ENCODE measurements around the gene CSNK2A2.

CSNK2A2 gene

DNA sequence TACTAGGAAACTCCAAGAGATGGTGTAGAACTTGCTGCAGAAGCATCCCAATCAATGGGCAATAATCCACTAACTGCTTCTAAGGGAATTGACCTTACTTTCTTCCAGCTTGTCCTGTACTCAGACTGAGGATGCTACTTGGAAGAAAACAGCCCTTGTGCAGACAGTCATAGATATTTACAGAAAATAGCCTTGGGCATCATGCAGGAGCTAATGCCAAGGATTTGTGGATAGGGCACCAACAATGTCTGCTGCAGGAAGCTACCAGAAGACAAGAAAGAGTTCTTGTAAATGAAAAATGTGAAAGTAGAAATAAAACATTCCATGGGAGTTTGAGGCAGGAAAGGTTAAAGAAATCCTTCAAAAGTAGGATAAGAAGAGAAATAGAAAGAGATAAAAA, 21.5 kb upstream of the CSNK2A2 start:
- Histone ChIP-seq H3K27ac (ENCODE audit: low read depth, low read length) (no peak overlapping the region), H3K36me3 (ENCODE audit: insufficient read depth, low read length) (no peaks in the 10 kb centered on the region), H3K27me3 (ENCODE audit: insufficient read depth, low read length) (peaks cover 58% of the 10 kb centered on the region), H3K79me2 (ENCODE audit: control insufficient read depth, insufficient read depth, low read length, unreplicated experiment) (no peaks in the 10 kb centered on the region), H2AFZ (ENCODE audit: low read length, unreplicated experiment) (no peak overlapping the region), H3K4me1 (ENCODE audit: control insufficient read depth, insufficient read depth, low read length, unreplicated experiment) (no peaks in the 10 kb centered on the region), H3K4me3 (ENCODE audit: low read depth, low read length) (no peak overlapping the region)

GRCh38 chr16:58218786-58219185, 20.9 kb upstream of the CSNK2A2 start:
- Histone ChIP-seq H2AFZ (ENCODE audit: low read length, unreplicated experiment) (no peak overlapping the region), H3K36me3 (ENCODE audit: insufficient read depth, low read length) (no peaks in the 10 kb centered on the region), H3K27me3 (ENCODE audit: insufficient read depth, low read length) (peaks cover 54% of the 10 kb centered on the region), H3K27ac (ENCODE audit: low read depth, low read length) (no peak overlapping the region), H3K79me2 (ENCODE audit: control insufficient read depth, insufficient read depth, low read length, unreplicated experiment) (no peaks in the 10 kb centered on the region), H3K4me3 (ENCODE audit: low read depth, low read length) (no peak overlapping the region), H3K4me1 (ENCODE audit: control insufficient read depth, insufficient read depth, low read length, unreplicated experiment) (no peaks in the 10 kb centered on the region)

DNA sequence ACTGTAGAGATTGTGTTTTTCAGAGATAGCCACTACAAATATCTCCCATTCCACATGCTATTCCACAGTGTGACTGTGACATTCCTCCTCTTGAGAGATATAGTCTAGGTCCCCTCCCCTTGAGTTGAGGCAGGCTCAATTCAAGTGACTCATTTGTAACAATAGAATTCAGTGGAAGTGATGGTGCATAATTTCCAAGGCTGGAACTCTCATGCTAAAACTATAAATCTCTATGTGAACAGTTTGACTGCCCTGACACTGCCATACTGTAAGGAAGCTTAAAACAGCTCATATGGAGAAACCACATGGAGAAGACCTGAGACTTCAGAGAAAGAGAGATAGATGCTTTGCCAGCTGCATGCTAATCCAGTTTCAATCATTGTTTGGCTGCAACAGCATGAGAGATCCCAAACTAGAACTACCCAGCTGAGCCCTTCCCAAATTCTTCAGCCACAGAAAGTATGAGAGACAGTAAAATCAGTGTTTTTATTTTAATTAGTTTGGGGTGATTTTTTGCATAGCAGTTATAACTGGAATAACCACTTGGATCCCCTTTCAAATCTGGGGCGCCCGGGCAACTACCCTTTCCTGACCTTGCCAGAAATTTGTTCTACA, 19.5 kb upstream of the CSNK2A2 start:
- no peaks in the 10 kb centered on the region for H3K36me3 ChIP-seq (ENCODE audit: insufficient read depth, low read length)
- H3K4me3 ChIP-seq (ENCODE audit: low read depth, low read length), result no peak overlapping the region
- H3K4me1 ChIP-seq (ENCODE audit: control insufficient read depth, insufficient read depth, low read length, unreplicated experiment), result no peaks in the 10 kb centered on the region
- no peaks in the 10 kb centered on the region for H3K79me2 ChIP-seq (ENCODE audit: control insufficient read depth, insufficient read depth, low read length, unreplicated experiment)
- H2AFZ ChIP-seq (ENCODE audit: low read length, unreplicated experiment), result no peak overlapping the region
- no peak overlapping the region for H3K27ac ChIP-seq (ENCODE audit: low read depth, low read length)
- H3K27me3 ChIP-seq (ENCODE audit: insufficient read depth, low read length), result peaks cover 57% of the 10 kb centered on the region

DNA sequence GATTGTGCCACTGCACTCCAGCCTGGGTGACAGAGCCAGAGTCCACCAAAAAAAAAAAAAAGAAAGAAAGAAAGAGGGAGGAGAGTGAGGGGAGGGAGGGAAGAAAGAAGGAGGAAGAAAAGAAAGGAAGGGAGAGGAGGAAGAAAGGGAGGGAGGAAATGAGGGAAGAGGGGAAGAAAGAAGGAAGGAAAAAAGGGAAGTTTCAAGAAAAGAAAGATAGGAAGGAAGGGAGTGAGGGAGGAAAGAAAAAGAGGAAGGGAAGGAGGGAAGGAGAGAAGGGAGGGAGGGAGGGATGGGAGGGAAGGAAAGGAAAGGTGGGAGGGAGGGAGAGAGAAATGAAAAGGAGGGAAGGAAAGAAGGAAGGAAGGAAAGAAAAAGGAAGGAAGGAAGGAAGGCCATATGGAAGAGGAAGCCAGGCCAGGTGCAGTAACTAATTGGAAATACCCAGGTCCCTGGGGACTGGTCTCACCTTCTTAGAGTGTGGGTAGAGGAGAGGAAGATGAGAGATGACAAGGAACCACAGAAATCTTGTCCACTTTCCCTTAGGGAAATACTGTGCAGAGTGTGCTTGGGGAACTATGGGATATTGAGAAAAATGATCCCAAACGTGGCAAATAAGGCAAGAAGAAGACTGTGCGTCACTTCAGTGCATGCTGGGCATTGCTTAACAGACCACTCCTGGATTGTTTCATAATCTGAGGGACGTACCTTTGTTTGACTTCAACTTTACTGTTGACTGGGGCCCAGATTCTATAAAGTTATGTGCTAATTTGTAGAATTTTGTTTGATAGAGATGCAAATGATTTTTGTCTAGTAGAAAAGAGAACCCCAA, 15.1 kb upstream of the CSNK2A2 start:
- no peak overlapping the region for H2AFZ ChIP-seq (ENCODE audit: low read length, unreplicated experiment)
- peaks cover 34% of the 10 kb centered on the region for H3K27me3 ChIP-seq (ENCODE audit: insufficient read depth, low read length)
- H3K4me3 ChIP-seq (ENCODE audit: low read depth, low read length), result no peak overlapping the region
- no peaks in the 10 kb centered on the region for H3K36me3 ChIP-seq (ENCODE audit: insufficient read depth, low read length)
- no peaks in the 10 kb centered on the region for H3K4me1 ChIP-seq (ENCODE audit: control insufficient read depth, insufficient read depth, low read length, unreplicated experiment)
- H3K79me2 ChIP-seq (ENCODE audit: control insufficient read depth, insufficient read depth, low read length, unreplicated experiment), result no peaks in the 10 kb centered on the region
- H3K27ac ChIP-seq (ENCODE audit: low read depth, low read length), result no peak overlapping the region

DNA sequence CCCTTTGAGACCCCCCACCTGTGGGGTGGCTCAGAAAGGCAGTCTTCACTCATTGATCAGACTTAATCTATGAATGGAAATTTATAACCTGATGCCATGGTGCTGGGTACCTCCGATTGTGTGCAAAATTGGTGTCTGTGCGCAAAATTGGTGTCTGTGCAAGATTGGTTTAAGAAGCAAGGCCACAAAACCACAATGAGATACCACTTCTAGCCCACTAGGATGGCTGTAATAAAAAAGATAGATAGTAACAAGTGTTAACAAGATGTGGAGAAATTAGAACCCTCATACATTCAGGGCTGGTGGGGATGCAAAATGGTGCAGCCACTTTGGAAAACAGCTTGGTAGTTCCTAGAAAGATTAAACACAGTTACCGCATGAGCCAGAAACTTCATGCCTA, 13.9 kb upstream of the CSNK2A2 start:
- H3K36me3 ChIP-seq (ENCODE audit: insufficient read depth, low read length), result no peaks in the 10 kb centered on the region
- H3K4me3 ChIP-seq (ENCODE audit: low read depth, low read length), result no peak overlapping the region
- no peaks in the 10 kb centered on the region for H3K4me1 ChIP-seq (ENCODE audit: control insufficient read depth, insufficient read depth, low read length, unreplicated experiment)
- no peak overlapping the region for H3K27ac ChIP-seq (ENCODE audit: low read depth, low read length)
- H3K27me3 ChIP-seq (ENCODE audit: insufficient read depth, low read length), result peaks cover 25% of the 10 kb centered on the region
- no peaks in the 10 kb centered on the region for H3K79me2 ChIP-seq (ENCODE audit: control insufficient read depth, insufficient read depth, low read length, unreplicated experiment)
- H2AFZ ChIP-seq (ENCODE audit: low read length, unreplicated experiment), result no peak overlapping the region

DNA sequence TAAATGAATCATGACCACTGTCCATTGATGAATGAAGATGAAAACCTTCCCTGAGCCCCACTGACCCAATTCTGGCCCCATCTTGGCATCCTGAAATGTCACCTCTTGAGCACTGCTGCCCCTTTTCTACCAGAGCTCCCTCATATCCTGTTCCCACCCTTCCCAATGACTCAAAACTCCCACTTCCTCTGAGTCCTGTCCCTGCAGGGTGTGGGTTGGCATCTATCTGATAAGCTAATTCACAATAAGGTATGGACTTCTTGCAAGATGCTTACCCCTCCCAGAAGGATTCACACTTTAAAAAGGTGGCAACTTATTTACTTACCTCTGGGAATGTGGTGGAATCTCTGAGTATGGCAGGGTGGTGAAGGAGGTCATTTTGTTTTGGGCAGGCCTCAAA, 13.3 kb upstream of the CSNK2A2 start:
- H3K27ac ChIP-seq (ENCODE audit: low read depth, low read length), result no peak overlapping the region
- H3K27me3 ChIP-seq (ENCODE audit: insufficient read depth, low read length), result peaks cover 19% of the 10 kb centered on the region
- no peak overlapping the region for H2AFZ ChIP-seq (ENCODE audit: low read length, unreplicated experiment)
- no peaks in the 10 kb centered on the region for H3K36me3 ChIP-seq (ENCODE audit: insufficient read depth, low read length)
- H3K79me2 ChIP-seq (ENCODE audit: control insufficient read depth, insufficient read depth, low read length, unreplicated experiment), result no peaks in the 10 kb centered on the region
- H3K4me1 ChIP-seq (ENCODE audit: control insufficient read depth, insufficient read depth, low read length, unreplicated experiment), result no peaks in the 10 kb centered on the region
- no peak overlapping the region for H3K4me3 ChIP-seq (ENCODE audit: low read depth, low read length)

- no peak overlapping the region for H2AFZ ChIP-seq (ENCODE audit: low read length, unreplicated experiment)
- H3K27ac ChIP-seq (ENCODE audit: low read depth, low read length), result no peak overlapping the region
Observed at GRCh38 chr16:58205276-58206036, 7.5 kb upstream of the CSNK2A2 start.

DNA sequence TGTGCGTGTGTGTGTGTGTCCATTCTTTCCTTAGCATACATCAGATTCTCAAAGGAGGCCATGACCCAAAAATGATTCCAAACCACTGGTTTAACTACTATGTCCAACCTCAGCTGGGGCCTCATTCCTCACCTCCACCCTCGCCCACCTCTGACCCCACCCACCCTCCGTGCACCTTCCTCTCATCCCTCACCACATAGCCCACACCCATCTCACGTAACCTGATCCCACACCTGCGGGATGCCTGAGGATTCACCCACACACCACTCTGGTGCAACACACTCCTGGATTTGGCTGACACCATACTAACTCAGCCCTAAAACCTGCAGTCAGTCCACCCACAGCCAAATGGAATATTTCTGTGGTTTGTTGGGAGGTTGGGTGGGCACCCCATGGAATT, 3.3 kb upstream of the CSNK2A2 start:
- H3K27ac ChIP-seq (ENCODE audit: low read depth, low read length), result no peak overlapping the region
- H3K36me3 ChIP-seq (ENCODE audit: insufficient read depth, low read length), result no peaks in the 10 kb centered on the region
- H3K27me3 ChIP-seq (ENCODE audit: insufficient read depth, low read length), result peaks cover 57% of the 10 kb centered on the region
- H3K4me3 ChIP-seq (ENCODE audit: low read depth, low read length), result no peak overlapping the region
- no peak overlapping the region for H2AFZ ChIP-seq (ENCODE audit: low read length, unreplicated experiment)
- H3K4me1 ChIP-seq (ENCODE audit: control insufficient read depth, insufficient read depth, low read length, unreplicated experiment), result peaks cover 8% of the 10 kb centered on the region
- peaks cover 14% of the 10 kb centered on the region for H3K79me2 ChIP-seq (ENCODE audit: control insufficient read depth, insufficient read depth, low read length, unreplicated experiment)

More at GRCh38 chr16:58205276-58206036, 7.5 kb upstream of the CSNK2A2 start:
- no peaks in the 10 kb centered on the region for H3K36me3 ChIP-seq (ENCODE audit: insufficient read depth, low read length)
- no peaks in the 10 kb centered on the region for H3K4me1 ChIP-seq (ENCODE audit: control insufficient read depth, insufficient read depth, low read length, unreplicated experiment)
- H3K4me3 ChIP-seq (ENCODE audit: low read depth, low read length), result no peak overlapping the region
- peaks cover 53% of the 10 kb centered on the region for H3K27me3 ChIP-seq (ENCODE audit: insufficient read depth, low read length)
- H3K79me2 ChIP-seq (ENCODE audit: control insufficient read depth, insufficient read depth, low read length, unreplicated experiment), result no peaks in the 10 kb centered on the region

- Histone ChIP-seq H3K36me3 (ENCODE audit: insufficient read depth, low read length) (no peaks in the 10 kb centered on the region), H3K4me3 (ENCODE audit: low read depth, low read length) (no peak overlapping the region), H2AFZ (ENCODE audit: low read length, unreplicated experiment) (no peak overlapping the region), H3K4me1 (ENCODE audit: control insufficient read depth, insufficient read depth, low read length, unreplicated experiment) (peaks cover 13% of the 10 kb centered on the region), H3K27ac (ENCODE audit: low read depth, low read length) (no peak overlapping the region), H3K79me2 (ENCODE audit: control insufficient read depth, insufficient read depth, low read length, unreplicated experiment) (peaks cover 23% of the 10 kb centered on the region), H3K27me3 (ENCODE audit: insufficient read depth, low read length) (peaks cover 49% of the 10 kb centered on the region)
Observed at GRCh38 chr16:58200004-58200797, 2.3 kb upstream of the CSNK2A2 start.

- H3K27ac ChIP-seq (ENCODE audit: low read depth, low read length), result no peak overlapping the region
- no peaks in the 10 kb centered on the region for H3K36me3 ChIP-seq (ENCODE audit: insufficient read depth, low read length)
- peaks cover 30% of the 10 kb centered on the region for H3K79me2 ChIP-seq (ENCODE audit: control insufficient read depth, insufficient read depth, low read length, unreplicated experiment)
- no peak overlapping the region for H2AFZ ChIP-seq (ENCODE audit: low read length, unreplicated experiment)
- H3K4me3 ChIP-seq (ENCODE audit: low read depth, low read length), result 0 out of 2 replicates have a peak overlapping the region, but pooled peaks have one; percentile 75
- H3K27me3 ChIP-seq (ENCODE audit: insufficient read depth, low read length), result peaks cover 36% of the 10 kb centered on the region
- H3K4me1 ChIP-seq (ENCODE audit: control insufficient read depth, insufficient read depth, low read length, unreplicated experiment), result peaks cover 16% of the 10 kb centered on the region
Observed at GRCh38 chr16:58198803-58199411, 1.0 kb upstream of the CSNK2A2 start.

All from ACC112 (cell line).